GM21515 (cell line): ENCODE results near the gene PFDN4.

Source experiments
- ATAC-seq: cut with Tn5 transposase; IDR thresholded peaks from one replicate; pipeline ENCODE4 v1.9.1; 2021; ENCODE audit not compliant: unreplicated experiment

PFDN4 gene, protein sequence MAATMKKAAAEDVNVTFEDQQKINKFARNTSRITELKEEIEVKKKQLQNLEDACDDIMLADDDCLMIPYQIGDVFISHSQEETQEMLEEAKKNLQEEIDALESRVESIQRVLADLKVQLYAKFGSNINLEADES

DNA sequence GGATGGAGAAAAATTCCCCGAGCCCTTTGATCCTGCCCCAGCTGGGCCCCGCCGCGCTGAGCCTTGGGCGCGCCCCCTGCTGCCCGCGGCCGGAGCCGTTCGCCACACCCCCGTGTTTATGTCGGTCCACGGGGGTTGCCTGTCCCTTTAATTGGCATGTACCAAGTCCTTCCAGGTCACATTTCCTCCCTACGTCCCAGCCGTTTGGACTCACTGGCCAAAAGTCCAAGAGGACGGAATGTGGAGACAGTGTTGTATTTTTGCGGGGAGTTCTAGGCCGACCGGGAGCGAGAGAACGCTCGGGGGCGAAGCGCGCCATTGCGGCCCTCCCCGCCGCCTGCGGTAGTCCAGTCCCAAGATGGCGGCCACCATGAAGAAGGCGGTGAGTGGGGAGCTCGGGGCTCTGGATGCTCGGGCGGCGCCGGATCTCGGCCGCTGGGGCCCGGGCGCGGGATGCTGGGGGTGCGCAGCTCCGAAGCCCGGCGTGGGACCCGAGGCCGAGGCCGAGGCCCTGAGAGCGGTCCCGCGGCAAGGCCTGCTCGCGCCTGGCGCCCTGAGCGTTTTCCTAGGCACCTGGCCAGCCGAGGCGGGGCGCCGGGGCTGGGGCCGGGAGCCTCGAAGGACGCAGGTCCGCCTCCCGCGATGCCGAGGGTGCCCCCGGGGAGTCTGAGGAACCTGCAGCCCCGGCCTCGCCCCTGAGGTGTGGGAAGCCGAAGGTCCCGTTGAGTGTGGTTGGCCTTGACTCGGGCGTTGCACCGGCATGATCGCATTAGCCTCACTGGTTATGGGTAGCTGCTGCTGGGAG is at the start of gene PFDN4:
Gene PFDN4, plus strand, starts transcription at position 345 of the 805 bp plus-strand sequence. Its CDS starts 14 bp downstream, at position 359.
- peak; percentile 95 for ATAC-seq

DNA sequence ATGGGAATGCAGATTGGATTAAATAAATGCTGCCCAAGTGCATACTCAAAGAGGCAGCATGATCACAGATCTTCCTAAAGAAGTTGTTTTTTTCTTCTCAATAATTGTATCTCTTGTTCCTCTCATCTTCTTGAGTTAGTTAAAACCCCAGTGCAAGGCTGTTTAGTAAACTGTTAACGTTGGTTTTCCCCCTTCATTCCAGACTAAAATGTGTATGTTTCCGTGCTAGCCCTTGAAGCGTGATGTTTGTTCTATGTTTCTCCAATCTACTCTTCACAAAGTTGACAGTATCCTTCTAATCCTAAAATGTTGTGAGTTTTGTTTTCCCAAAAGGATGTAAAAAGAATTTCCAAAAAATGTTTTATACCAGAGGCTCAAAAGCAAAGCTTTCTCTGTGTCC is 49.7 kb upstream of the PFDN4 start:
- ATAC-seq, result no peak

DNA sequence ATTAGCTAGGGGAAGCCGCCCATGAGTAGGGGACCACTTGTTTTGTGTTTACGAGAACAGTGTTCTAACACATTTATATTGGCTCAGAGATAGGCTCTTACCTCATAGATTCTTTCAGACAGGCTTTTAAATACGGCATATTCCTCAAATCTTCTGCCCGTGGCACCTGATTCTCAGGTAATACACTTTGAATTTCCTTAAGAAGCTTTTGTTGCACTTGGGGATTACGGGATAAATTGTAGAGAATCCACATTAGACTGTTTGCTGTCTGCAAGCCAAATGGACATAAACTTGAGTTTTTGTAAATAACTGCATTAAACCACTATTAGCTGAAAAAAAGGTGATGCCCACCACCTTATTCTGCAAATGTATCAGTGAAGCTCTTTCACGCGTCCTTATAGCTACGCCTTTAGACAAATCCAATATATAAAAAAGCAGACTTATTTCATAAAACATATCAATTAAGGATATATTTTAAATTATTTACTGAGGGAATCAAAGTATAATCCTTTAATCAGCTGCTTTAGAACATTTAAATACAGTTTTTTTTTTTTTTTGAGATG is 49.0 kb upstream of the PFDN4 start:
- ATAC-seq, result no peak

DNA sequence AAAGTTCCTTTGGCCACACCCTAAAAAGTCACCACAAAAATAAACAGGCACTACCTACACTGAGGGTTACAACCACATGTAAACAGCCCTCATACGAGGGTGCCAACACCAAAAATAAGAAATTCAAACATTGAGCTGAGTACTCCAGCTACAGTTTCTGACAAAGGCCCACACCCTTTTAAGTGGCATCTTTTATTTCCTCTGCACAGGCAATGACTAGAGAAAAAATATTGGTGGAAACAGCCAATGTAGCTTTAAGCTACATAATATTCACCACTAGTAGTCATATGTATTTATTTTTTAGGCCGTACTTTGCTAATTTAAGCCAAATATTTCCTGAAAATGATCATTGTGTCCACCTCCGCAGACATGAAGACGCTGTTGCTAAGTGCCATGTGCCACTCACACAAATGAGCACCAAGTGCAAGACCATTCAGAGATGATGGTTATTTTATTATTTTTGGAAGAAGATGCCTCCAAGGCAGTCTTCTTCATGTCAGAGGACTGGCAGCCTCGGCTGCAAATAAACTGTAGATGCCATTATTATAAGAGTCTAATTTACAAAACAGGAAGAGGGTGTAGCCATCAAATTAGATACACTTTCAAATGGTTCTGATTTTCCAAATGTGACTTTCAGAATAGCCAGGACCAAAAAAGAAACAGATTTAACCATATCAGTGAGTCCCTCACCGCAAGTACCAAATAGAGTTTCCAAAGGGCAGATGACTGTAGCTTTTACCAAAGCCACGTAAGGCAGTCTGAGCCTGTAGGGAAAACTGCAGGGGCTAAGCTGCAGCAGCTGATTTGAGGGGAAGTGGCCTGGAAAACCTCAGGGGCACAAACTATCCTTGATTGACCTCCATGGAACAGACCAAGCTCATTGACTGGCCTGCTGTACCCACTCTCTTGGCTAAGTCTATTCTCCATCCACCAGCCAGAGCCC is 47.6 kb upstream of the PFDN4 start:
- no peak for ATAC-seq

DNA sequence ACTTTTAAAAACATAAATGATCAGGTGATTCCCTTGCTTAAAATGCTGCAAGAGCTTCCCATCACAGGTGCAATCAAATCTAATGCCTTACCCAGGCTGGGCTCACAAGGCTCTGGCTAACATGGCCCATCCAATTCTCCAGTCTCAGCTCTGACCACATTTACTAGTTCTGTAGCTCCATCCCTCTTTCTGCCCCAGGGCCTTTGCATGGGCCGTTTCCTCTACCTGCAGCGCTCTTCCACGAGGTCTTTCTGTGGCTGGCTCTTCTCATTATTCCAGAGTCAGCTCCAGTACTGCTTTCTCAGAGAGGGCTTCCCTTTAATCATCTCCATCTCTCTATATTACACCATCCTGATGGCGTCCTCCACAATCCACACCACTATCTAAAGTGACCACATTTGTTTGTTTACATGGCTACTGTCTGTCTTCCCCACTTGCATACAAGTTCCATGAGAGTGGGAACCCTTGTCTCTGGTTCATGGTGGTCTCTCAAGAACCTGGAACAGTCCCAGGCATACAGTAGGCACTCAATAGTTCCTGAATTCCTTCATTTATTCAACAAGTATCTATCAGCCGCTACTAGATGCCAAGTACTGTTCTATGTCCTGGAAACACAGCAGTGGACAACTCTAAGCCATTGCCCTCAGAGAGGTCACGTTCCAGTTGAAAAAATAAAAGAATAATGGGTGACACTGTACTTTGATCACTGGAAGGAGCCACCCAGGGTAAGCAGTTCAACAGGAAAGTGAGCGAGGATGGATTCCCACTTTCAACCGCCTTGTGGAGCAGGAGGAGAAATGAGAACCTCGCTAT is 46.7 kb upstream of the PFDN4 start:
- ATAC-seq, result no peak

DNA sequence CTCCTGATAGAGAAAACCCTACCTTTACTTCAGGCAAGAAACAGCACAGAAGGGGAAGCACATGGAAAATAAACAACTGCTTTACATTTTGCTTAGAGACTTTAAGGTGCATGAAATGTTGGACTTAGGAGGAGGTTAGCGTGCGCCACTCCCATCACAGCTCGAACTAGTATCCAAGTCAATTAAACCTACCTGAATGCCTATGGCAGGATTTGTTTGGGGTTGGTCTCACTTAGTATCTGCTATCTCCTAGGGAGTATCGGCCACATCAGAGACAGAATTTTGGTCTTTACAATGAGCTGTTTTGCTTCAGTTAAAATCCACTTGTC is 46.1 kb upstream of the PFDN4 start:
- ATAC-seq, result no peak

DNA sequence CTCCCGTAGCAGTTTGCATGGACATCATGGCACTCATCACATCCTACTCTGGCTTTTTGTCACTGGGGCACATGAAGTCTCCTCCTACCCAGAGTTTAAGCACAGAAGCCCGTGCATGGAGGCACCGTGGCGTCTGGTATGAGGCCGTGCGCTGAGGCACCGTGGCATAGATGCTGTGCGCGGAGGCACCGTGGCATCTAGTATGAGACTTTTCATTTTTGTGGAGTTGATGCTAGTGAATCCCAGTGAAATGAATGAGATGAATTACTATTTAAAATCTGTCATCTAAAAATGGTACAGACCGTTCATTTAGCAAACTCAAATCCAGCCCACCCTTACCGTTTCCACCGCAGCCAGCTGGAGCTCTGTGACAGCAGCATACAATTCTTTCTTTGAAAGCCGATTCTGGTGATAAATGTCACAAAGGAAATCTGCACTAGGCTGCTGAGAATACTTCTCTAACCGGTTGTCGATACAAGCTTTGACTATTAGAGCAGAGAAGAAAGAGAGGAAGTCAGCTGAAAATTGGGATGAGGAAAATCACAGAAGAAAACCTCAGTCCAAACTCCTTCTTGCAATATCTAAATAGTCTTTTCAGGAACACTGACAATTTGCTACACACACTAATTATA is 45.4 kb upstream of the PFDN4 start:
- no peak for ATAC-seq

DNA sequence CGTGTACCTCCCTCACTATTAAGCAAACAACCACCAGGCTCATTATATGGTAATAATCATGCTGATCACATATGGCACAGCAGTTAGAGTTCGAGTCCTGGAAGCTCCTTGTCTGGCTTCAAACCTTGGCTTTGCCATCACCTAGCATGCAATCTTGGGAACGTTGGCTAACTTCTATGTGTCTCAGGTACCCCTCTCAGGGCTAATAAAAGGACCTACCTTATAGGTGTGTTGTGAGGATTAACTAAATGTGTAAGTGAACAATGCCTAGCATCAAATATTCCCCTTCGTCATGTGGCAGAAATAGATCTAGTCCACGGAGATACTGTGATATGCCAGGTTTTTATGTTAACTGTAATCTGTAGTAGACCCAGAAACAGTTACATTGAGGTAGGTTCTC is 44.5 kb upstream of the PFDN4 start:
- ATAC-seq, result no peak

DNA sequence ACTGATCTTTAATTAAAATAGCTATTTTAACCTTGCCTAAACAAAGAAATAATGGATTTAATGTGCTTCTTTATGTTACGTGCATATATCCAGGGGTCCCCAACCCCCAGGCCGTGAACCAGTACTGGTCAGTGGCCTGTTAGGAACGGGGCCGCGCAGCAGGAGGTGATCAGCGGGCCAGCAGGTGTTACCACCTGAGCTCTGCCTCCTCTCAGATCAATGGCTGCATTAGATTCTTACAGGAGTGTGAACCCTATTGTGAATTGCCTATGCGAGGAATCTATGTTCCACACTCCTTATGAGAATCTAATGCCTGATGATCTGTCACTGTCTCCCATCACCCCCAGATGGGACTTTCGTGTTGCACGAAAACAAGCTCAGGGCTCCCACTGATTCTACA is 42.9 kb upstream of the PFDN4 start:
- ATAC-seq, result no peak

DNA sequence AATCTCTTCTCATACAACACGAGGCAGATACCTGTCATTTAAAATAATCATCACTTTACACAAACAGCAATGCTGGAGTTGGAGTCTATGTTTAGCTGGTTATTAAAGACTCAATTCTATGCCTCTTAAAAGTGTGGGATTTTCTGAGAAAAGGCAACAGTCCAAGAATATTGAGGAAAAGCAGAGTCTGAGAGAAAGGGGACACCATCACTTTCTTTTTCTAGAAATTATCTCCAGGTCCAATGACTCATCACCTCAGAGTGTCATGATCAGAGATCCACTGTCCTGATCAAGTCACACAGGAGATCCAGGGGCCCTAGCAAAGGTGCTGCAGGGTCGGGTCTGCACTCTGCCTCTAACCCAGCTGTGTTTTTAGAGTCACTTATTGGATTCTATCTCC is 42.1 kb upstream of the PFDN4 start:
- ATAC-seq, result no peak

DNA sequence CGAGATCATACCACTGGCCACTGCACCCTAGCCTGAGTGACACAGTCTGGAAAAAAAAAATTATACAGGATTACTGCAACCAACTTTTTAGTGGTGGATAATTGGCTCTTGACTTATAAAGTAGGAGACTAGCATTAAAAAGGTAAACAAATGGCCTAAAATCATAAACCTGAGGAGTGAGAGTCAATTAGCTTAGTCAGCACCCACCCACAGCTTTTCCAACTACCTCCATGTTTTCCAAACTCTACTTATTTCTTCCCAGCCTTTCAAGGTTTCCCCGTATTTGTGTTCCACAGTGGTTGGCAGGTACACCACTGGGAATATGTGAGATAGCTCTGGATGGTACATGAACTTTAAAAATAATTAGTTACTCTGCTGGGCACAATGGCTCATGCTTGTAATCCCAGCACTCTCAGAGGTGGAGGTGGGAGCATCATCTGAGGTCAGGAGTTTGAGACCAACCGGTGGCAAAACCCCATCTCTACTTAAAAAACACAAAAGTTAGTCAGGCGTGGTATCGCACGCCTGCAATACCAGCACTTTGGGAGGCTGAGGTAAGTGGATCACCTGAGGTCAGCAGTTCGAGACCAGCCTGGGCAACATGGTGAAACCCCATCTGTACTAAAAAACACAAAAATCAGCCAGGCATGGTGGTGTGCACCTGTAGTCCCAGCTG is 40.8 kb upstream of the PFDN4 start:
- ATAC-seq, result no peak

DNA sequence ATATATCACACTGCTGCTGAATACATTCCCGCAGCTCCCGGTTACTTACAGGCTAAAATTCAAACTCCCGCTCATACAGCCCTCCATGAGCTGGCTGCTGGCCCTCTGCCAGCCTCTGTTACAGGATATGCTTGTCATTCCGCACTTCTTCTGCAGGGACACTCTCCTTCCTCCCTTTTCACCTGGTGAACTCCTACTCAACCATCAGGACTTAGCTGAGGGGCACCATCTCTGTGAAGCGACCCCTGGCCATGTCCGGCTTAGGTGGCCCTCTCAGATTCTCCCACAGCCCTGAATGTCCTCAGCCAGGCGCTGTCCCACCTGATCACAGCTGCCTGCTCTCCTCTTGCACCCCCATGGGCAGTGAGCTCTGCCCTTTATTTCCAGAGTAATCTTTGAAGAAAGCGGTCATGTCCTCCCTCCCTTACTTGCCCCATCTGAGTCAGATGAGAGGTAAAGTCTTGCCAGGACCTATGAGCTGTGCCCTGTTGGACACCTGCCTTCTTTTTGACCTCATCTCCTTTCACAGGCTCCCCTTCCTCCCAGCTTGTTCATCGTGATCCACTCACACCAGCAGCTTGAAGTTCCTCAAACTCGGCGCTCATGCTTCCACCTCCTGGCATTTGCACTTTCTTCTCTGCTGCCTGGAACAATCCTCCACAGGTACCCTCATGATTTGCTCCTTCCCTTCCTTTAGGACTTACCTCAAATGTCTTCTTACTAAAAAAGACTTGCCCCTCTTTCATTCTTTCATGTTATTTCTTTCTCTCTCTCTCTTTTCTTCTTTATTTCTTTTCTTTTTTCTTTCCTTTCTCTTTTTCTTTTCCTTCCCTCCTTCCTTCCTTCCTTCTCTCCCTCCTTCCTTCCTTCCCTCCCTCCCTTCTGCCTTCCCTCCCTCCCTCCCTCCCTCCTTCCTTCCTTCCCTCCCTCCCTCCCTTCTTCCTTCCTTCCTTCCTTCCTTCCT is 39.7 kb upstream of the PFDN4 start:
- no peak for ATAC-seq

DNA sequence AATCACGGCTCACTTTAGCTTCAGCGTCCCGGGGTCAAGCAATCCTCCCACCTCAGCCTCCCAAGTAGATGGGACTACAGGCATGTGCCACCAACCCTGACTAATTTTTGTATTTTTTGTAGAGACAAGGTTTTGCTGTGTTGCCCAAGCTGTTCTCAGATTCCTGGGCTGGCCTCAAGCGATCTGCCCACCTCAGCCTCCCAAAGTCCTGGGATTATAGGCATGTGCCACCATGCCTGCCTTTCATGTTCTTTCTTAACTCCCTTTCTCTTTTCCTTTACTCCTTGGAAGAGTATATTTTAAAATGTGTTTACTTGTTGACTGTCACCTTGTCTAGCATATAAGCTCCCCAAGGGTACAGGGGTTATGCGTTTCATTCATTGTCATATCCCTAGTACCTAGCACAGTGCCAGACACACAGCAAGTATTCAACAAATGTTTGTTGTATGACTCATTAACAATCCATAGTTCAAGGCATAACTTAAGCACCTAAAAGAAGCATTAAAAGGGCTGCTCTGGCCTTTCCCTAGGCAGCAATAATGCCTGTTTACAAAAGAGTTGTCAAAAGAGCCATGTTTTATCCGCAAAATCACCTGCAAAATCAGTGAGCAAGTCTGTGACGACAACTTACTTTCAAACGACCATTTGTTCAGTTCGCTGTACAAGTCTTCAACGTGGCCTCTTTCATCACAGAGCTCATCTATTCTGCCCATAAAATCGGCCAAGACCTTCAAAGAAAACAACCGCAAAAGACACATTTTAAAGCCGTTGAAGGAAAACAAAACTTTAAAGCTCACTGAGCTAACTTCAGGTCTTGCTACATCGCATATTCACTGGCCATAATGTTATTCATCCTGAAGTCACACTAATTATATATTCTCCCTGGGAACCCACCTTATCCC is 38.7 kb upstream of the PFDN4 start:
- no peak for ATAC-seq

DNA sequence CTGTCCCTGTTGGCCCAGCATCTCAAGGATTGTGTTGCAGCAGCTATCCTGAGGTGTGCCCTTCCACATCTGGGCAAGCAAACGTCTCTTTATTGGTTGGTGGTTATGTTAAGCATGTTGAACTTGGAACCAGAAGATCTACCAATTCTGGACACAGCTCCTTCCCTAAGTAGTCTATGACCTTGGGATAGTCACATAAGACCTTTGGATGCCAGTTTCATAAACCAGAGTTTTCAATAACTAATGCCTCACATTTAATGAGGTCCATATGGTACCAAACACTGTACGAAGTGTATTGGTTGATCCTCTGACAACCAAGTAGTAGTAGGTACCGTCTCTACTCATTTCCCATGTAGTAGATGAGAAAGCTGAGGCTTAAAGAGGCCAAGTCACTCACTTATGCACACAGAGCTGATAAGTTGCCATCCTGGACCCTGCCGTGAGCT is 37.8 kb upstream of the PFDN4 start:
- ATAC-seq, result no peak

DNA sequence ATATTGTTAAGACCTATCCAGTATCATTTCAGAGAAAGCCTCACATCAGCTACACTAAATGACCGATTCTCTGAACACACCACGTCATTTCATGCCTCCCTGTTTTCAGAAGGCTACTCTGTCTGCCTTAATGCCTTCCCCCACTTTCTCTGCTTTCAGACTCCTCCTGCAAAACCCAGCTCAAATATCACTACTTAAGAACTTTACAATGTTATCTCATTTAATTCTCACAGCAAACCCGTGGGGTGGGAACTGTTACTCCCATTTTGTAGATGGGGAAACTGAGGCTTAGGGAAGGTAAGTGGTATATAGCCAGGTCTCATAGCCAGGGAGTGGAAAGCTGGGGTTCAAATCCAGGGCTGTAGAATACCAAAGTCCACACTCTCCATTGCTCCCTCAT is 36.9 kb upstream of the PFDN4 start:
- no peak for ATAC-seq

DNA sequence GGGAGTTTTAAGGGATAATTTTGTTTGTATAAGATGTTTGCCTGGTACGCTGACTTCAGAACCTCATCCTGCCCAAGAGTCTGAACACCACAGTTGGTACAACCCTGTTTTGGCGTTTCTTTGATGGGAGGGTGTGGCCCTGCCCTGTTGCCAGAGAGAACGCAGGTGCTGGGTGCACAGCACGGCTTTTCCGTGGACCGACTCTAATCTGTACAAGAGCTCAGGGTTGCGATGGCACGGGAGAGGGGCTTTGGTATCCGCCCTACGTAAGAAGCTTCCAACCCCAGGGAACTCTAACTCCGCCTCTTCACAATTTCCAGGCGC is 35.4 kb upstream of the PFDN4 start:
- ATAC-seq, result no peak

DNA sequence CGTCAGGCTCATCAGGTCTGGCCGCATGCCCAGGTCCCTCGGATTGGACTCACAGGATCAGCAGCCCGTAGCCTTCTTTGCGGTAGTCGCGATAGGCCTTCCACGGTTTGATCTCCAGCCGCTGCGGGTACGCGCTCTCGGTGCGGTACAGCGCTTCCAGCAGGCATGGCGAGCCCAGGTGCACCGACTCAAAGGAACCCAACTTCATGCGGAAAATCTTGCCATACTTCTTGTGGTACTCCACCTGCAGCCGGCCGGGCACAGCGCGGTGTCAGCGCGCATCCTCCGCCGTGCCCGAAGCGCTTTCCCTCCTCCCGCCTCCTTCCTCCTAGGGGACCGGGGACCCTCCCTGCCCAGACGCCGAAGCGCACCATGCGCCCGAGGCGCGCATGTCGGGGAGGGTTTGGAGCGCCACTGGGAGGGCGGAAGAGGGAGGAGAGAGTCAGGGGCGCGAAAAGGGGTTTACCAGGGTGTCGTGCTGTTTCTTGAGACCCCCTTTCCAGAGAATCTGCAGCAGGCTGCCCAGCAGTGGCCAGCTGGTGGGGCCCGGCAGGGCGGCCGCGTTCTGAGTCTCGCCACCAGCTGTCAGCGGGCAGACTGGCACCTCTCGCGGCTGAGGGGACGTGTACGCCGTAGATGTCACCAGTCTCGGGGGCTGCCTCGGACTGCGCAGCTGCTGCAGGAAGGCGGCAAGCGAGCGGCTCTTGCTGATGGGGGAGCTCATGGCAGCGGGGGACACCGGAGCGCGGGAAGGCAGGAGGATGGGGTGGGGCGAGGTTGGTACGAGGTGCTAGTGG is 34.8 kb upstream of the PFDN4 start:
- ATAC-seq, result no peak
